SU-DHL-6 (cell line): Measurements from ENCODE around the gene GPR152.

Experiments
- H2AFZ ChIP-seq: fragments of 200-600 bp; sonication (generic); 2 replicates; pipeline ENCODE4 v1.6.1; 2014; ENCODE audit warnings: low read depth, mild to moderate bottlenecking, moderate library complexity, mixed read lengths, antibody characterized with exemption, low read length; ENCODE audit not compliant: severe bottlenecking
- H3F3A ChIP-seq: fragments of 200-600 bp; shearing (Covaris generic); 2 replicates; pipeline ENCODE4 v1.6.0; 2016; ENCODE audit warnings: antibody characterized with exemption, mild to moderate bottlenecking; ENCODE audit not compliant: insufficient read depth
- H3K27ac ChIP-seq: fragments of 200-600 bp; sonication (generic); 2 replicates; pipeline ENCODE4 v1.5.1; 2016; ENCODE audit warnings: low read depth, mild to moderate bottlenecking, low read length, moderate library complexity, mixed read lengths
- H3K27me3 ChIP-seq: fragments of 200-600 bp; sonication (generic), shearing (Covaris generic); 2 replicates; pipeline ENCODE4 v1.6.0; 2014; ENCODE audit warnings: mild to moderate bottlenecking, low read length
- H3K36me3 ChIP-seq: fragments of 200-600 bp; sonication (generic); 2 replicates; pipeline ENCODE4 v1.6.1; 2014; ENCODE audit warnings: mild to moderate bottlenecking, low read length, mixed read lengths
- H3K4me2 ChIP-seq: fragments of 300-600, 200-600 bp; shearing (Covaris generic), sonication (generic); 2 replicates; pipeline ENCODE4 v1.6.0; 2014; ENCODE audit warnings: low read length, low read depth, mild to moderate bottlenecking; ENCODE audit not compliant: poor library complexity, severe bottlenecking
- H3K4me3 ChIP-seq: fragments of 200-600 bp; sonication (generic); 2 replicates; pipeline ENCODE4 v1.5.1; 2014; ENCODE audit warnings: antibody characterized with exemption, low read length, mild to moderate bottlenecking, mixed read lengths; ENCODE audit not compliant: insufficient read depth, poor library complexity, severe bottlenecking
- H3K79me2 ChIP-seq: fragments of 200-600 bp; sonication (generic); 2 replicates; pipeline ENCODE4 v1.6.1; 2014; ENCODE audit warnings: mild to moderate bottlenecking, low read length, moderate library complexity; ENCODE audit not compliant: insufficient read depth
- H3K9ac ChIP-seq: fragments of 200-600 bp; sonication (generic); 2 replicates; pipeline ENCODE4 v1.7.0; 2014; ENCODE audit warnings: mild to moderate bottlenecking, low read length
- H3K9me2 ChIP-seq: fragments of 200-600 bp; sonication (generic); replicated peaks from 2 replicates; pipeline ENCODE4 v1.6.1; 2014; ENCODE audit warnings: low read length; ENCODE audit not compliant: insufficient read depth
- H3K9me3 ChIP-seq: fragments of 200-600 bp; sonication (generic); 2 replicates; pipeline ENCODE4 v1.6.1; 2014; ENCODE audit warnings: low read length, mixed read lengths; ENCODE audit not compliant: insufficient read depth
- H4K20me1 ChIP-seq: fragments of 200-600 bp; sonication (generic); 2 replicates; pipeline ENCODE4 v1.6.1; 2014; ENCODE audit warnings: low read depth, mild to moderate bottlenecking, antibody characterized with exemption, low read length, moderate library complexity, mixed read lengths
- EZH2phosphoT487 ChIP-seq: fragments of 200-600 bp; sonication (generic), shearing (Covaris generic); conservative IDR thresholded peaks from 2 replicates; pipeline ENCODE4 v1.6.1; 2018; ENCODE audit warnings: mild to moderate bottlenecking, antibody characterized with exemption, low read length, moderate library complexity, mixed read lengths
- TF ChIP-seq, protein P1 (sequence below): fragments of 200-600 bp; sonication (generic); IDR thresholded peaks from one replicate; pipeline ENCODE4 v1.5.1; 2017; ENCODE audit warnings: antibody characterized with exemption, mild to moderate bottlenecking, low read length, moderate library complexity; ENCODE audit not compliant: insufficient read depth, poor library complexity, severe bottlenecking

GPR152 gene

GRCh38 chr11:67412495-67413179, 39.9 kb downstream of the GPR152 start:
- Histone ChIP-seq H3K9ac (no peak overlapping the region), H3K4me3 (no peak overlapping the region), H3K4me2 (no peak overlapping the region), H3K27me3 (no peaks in the 10 kb centered on the region), H2AFZ (no peak overlapping the region), H3K79me2 (no peaks in the 10 kb centered on the region), H4K20me1 (no peaks in the 10 kb centered on the region), H3K36me3 (no peaks in the 10 kb centered on the region), H3F3A (peaks cover 22% of the 10 kb centered on the region), H3K27ac (no peak overlapping the region), H3K9me3 (no peaks in the 10 kb centered on the region), H3K9me2 (no peaks in the 10 kb centered on the region)
- TF ChIP-seq, protein P1, sequence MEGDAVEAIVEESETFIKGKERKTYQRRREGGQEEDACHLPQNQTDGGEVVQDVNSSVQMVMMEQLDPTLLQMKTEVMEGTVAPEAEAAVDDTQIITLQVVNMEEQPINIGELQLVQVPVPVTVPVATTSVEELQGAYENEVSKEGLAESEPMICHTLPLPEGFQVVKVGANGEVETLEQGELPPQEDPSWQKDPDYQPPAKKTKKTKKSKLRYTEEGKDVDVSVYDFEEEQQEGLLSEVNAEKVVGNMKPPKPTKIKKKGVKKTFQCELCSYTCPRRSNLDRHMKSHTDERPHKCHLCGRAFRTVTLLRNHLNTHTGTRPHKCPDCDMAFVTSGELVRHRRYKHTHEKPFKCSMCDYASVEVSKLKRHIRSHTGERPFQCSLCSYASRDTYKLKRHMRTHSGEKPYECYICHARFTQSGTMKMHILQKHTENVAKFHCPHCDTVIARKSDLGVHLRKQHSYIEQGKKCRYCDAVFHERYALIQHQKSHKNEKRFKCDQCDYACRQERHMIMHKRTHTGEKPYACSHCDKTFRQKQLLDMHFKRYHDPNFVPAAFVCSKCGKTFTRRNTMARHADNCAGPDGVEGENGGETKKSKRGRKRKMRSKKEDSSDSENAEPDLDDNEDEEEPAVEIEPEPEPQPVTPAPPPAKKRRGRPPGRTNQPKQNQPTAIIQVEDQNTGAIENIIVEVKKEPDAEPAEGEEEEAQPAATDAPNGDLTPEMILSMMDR: no peak
- no peak for TF ChIP-seq EZH2phosphoT487

GRCh38 chr11:67411785-67412152, 40.8 kb downstream of the GPR152 start:
- Histone ChIP-seq H4K20me1 (no peaks in the 10 kb centered on the region), H3F3A (peaks cover 30% of the 10 kb centered on the region), H3K36me3 (no peaks in the 10 kb centered on the region), H3K4me3 (no peak overlapping the region), H3K4me2 (no peak overlapping the region), H3K79me2 (no peaks in the 10 kb centered on the region), H3K9ac (no peak overlapping the region), H3K9me3 (no peaks in the 10 kb centered on the region), H3K27ac (no peak overlapping the region), H2AFZ (no peak overlapping the region), H3K9me2 (no peaks in the 10 kb centered on the region), H3K27me3 (no peaks in the 10 kb centered on the region)
- TF ChIP-seq EZH2phosphoT487: no peak
- TF ChIP-seq, protein P1: no peak

DNA sequence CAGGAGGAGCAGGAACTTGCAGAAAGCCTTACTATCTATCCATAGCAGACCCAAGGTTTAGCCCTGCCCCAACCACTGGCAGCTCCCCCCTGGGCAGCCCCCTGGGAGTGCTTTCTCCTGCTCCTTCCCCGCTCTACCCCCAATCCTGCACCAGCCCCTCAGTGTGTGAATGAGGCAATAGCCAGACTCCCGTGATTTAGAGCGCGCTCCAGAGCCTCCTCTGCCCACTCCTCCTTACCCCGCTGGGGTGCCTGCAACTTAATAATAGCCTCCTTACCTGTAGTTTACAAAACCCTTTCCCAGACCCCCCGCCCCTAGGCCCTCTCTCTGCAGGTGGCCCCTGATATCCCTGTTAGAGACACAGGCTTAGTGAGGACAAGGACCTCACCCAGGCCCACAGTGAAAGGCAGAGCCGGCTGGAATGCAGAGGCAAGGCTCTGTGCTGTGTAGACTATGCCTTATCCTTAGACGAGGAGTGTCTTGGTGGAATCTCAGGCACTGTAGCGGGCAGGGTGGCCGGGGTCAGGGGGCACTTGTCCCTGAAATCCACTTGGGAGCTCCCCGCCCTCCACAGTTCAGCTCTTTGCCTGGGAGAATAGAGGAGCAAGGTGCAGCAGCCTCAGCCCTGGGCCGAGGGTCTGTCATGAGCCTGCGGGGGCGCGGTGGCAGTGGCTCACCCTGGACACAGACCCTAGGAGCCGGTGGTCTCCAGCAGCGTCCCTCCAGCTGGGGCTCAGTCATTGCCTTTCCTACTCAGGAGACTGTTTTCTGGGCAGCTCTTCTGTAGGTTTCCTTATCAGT, 41.3 kb downstream of the GPR152 start:
- no peak overlapping the region for H3K27ac ChIP-seq
- no peak overlapping the region for H3K9ac ChIP-seq
- no peaks in the 10 kb centered on the region for H4K20me1 ChIP-seq
- H3F3A ChIP-seq: peaks cover 31% of the 10 kb centered on the region
- H3K79me2 ChIP-seq: no peaks in the 10 kb centered on the region
- no peaks in the 10 kb centered on the region for H3K9me3 ChIP-seq
- TF ChIP-seq EZH2phosphoT487: no peak
- TF ChIP-seq, protein P1: no peak
- H3K4me2 ChIP-seq: no peak overlapping the region
- H3K4me3 ChIP-seq: no peak overlapping the region
- H2AFZ ChIP-seq: no peak overlapping the region
- no peaks in the 10 kb centered on the region for H3K9me2 ChIP-seq
- no peaks in the 10 kb centered on the region for H3K36me3 ChIP-seq
- H3K27me3 ChIP-seq: no peaks in the 10 kb centered on the region
